Embryonic facial prominence (tissue), 1 donor: Measurements from ENCODE around the gene LRRTM1.

ENCODE experiments used
- DNase-seq: peaks from one replicate; pipeline ENCODE4 v3.0.0-alpha.2; 2016; ENCODE audit errors: extremely low spot score

Gene LRRTM1

DNA sequence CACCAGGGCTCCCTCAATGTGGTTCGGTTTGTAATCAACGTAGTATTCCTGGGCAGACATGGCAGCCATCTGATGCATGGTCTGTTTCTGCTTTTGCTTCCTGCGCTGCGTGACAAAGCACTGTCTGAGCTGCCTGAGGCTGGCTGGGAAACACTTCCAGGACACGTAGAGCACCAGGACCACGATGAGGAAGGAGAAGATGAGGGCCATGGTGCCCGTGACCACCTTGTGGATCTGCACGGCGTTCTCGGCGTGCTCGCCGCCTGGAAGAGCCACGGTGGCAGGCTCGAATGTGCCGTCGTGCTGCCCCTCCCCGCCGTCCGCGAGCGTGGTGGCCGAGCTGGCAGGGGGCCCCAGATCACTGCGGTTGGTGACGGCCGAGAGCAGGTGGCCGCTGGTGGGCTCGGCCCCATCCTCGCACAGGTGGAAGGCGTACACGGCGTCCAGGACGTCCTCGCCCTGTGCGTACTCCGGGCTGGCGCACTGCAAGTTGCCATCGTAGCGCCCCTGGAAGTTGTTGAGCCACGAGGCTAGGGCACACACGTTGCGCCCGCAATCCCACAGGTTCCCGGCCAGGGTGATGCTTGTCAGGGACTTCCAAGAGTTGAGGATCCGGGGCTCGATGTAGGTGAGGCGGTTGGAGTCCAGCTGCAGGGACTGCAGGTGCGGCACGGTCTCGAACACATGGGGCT, 2.1 kb downstream of the LRRTM1 start:
- DNase-seq: no peak

DNA sequence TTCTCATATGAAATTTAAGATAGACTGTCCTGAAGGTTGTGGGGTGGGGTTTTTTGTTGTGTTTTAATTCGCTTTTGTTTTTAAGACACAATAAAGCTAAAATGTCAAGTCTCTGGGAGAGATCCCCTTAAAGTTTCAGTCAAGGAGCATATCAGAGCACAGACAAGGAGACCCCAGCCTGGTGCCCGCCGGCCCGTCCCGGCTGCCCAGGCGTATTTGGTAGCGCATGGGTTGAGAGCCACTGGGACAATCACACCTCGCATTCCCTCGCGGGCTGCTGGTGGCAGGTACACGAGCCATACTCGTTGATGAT, 2.6 kb downstream of the LRRTM1 start:
- no peak for DNase-seq

DNA sequence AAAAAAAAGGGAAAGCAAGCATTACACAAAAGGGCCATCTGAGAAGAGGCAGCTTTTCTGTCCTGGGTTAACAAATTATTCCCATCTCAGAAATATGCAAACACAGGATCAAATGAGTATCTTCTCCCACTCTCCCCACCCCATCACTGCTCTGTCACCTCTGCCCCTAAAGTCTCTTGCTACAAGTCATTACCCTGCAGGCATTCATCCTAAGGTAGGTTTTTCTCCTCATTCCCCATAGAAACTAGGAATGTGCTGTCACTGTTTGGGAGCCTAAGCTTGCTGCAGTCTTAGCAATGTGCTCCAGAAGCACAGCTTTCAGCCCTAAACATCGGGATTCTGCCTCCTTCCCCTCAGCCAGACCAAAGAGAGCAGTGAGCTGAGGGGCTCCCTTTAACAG, 3.6 kb downstream of the LRRTM1 start:
- DNase-seq: no peak

DNA sequence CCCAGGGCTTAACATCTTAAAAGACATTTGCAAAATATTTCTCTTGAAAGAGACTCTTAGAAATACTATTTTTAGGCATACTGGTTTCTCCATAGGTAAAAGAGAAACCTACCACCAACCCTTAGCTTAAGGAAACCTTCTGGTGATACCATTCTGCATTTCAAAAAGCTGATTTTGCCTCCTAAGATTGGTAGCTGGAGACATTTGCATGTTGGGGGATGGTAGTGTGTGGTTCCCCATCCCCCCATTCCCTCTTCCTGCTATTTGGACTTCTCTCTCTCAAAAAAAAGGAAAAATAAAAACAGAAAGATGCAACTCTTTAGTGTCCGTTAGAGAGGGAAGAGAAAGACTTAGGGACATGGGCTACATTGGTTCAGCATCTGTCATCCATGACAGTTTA, 4.2 kb downstream of the LRRTM1 start:
- DNase-seq: no peak

DNA sequence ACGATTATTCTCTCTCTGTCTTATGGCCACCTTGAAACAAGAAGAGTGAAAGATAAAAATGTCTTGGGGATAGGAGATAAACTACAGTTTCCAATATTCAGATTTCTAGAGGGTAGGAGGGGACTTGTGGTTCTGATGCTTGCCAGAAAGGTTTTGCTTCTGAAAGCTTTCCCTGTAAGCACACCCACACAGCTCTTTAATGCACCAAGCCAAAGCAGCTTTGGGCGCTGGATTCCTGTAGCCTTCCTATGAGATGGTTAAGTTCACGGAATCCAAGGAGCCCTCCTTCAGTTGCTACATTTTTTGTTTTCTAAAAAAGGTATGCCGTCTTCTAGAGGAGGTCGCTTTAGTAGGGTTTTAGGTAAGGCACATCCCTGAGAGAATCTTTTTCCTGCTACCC, 4.9 kb downstream of the LRRTM1 start:
- DNase-seq: no peak

DNA sequence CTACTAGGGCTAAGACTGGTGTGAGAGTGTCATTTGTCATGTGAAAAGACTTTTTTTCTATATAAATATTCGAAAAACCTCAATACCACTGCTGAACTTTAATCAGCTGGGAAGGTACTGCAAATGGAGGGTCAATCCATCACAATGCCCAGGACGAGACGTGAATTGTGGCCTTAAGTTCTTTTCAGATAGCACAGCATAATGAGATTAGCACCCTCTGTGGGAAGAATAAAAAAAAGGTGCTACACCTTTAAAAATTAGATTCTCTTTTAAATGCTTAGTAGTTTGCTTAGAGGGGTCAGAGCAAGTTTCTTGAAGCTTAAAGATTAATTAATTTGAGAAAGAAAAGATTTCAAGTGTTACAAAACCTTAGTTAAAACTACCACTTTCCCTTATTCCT, 5.6 kb downstream of the LRRTM1 start:
- no peak for DNase-seq

DNA sequence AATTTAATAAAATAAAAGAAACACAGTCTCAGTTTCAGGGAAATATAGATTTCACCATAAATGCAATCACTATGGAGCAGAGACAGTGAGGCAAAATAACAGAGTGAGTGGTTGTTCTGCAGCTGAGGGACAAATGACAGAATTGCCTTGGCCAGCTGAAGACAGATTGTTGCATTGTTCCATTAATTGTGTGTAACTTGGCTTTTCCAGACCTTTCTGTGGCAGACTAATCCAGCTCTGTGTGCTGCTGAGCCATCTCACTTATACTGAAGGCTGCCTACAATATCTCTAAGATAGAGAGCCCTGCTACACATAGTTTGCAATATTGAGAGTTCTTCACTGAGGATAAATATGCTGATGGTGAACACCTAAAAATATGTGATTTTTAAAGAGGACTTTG, 11.5 kb downstream of the LRRTM1 start:
- DNase-seq: no peak

DNA sequence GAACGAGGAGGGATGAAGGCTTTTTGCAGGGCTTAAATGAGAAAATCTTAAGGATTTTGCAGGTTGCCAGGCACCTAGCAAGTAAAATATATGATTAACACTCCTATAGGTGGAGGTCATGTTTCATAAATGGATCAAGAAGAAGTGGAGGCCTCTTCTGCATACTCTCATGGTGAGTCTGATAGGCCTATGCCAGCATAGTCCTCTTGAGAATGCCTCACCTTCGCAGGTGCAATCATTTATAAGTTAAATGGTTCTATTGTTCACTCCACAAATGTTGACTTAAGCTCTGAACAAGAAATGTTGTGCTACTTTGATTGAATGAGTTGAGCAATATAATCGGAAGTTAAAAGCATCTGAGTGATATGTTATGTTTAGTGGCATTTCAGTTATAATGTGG, 12.1 kb downstream of the LRRTM1 start:
- no peak for DNase-seq

DNA sequence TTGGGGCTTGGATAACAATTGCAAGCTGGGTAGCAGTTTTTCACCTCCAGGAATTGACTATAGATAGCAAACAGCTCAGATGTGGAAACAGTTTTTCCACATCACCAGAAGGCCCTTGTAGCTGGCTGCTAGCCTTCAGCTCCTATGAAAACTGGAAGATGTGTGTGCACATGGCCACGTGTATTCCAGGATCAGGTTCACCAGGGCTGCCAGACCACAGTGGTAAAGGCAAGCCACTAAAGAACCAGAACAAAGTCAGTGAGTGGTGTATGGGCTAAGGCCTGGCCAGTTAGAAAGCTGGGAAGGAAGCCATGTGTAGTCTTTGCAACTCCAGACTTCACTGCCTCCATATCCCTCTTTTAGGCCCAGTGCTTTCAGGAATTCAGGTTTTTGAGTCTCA, 12.9 kb downstream of the LRRTM1 start:
- no peak for DNase-seq

DNA sequence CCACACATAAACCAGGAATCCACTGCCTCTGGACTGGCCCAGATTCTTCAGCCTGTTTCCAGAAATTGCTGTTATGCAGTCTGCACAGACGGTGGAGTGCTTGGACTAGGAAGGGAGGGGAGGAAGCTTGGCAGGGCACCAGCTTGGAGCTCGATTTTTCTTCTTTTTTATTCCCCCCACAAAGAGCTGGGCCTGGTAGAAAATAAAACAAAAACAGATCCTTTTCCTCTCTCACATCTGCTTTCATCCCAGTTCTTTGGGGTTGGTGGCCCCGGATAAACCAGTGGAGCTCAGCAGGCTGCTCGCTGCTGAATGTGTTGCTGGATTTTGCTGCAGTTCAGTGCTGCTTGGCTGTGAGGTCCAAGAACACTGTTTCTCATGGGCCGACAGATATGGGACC, 16.0 kb downstream of the LRRTM1 start:
- peak; percentile 73 for DNase-seq

DNA sequence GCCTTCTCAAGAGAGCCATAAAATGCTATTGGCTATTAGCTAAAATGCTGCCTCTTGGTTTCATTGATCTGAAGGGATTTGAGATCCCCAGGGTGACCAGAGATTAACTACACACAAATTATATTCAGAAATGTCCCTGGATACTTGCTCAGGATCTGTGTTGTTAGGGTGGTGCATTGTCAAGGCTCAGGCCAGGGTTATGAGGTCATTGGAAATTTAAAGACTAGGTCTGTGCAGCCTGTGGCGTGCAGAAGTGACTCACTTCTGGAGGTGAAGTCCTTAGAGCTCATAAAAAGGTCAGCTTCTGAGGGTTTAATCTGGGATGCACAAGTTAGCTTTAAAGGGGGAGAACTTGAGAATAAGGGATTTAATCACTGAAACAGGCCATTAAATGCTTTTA, 23.5 kb downstream of the LRRTM1 start:
- DNase-seq: no peak

DNA sequence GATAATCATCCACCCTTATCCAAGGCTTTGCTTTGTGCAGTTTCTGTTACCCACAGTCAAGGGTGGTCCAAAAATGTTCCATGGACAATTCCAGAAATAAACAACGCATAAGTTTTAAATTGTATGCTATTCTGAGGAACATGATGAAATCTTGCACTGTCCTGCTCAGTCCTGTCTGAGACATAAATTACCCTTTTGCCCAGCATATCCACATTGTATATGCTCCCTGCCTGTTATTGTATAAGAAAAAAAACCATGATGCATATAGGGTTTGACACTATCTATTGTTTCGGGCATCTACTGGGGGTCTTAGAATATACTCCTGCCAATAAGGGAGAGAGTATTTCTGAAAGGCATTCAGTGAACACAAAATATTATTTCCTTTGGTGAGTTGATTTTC, 24.0 kb downstream of the LRRTM1 start:
- DNase-seq: no peak

DNA sequence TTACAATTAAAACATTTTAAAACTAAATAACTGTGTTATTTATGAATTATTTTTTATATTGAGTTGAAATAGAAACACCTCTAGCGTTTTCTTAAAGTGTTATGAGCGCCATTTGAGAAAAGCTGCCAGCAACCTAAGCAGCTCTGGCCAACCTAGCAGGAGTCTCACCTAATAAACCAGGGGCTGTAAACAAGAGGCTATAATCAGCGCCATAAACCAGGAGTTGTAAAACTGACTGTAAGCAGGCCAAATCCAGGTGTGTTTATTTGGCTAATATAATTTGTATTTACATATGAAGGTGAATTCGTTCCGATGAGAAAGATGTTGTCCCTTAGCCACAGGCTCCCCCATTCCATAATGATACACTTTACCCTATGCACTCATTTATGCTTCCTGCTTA, 34.7 kb downstream of the LRRTM1 start:
- DNase-seq: no peak

DNA sequence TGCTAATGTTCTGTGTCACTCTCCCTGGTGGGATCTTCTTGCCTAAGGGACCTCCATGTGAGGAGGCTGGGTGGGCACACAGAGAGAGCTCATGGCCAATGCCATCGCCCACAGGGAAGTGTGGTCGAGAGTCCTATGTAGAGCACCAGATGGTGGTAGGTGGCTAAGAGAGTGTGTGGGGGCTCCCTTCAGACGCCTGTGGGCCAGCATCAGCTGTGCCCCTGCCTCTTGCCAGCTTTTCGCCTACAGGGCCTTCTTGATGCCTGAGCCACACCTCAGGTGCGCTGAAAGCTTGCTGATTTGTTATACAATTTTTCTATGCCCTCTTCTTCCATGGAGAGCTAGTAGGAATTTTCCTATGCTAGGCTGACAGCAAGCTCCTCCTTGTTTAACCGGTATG, 38.3 kb downstream of the LRRTM1 start:
- DNase-seq: no peak

DNA sequence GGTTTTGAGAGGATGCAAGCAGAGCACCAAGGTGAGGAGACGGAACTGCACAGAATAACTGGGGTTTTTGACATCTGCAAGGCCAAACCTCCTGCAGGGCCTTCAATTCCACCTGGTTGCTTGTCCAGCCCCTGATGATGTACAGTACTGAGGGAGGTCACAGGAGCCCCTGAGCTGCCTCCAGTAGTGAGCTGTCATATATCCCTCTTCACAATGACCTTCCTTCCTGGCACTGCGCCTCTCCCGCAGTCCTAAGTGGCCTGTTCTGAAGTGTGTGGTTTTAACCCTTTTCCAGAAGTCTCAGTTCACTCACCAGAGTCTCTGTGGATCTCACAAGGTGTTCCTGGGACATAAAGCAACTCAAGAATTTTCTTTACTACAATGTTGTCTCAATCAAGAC, 45.3 kb downstream of the LRRTM1 start:
- no peak for DNase-seq

DNA sequence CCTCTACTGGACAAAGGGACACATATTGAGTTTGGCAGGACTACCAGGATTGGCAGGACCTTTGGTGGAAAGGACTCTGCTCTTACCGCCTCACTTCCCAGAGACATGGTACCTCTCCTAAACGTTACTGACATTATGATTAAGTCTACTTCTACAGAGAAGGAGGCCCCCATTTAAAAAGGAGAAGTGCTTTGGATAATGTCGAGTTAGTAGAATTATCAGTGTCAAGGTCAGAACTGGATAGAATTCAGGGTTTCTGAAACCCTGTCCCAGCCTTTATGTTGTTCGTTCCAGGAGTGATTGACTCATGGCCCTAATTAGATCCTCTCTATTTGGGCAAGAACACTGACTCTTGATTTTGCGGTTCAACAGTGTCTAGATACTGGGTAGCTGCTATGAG, 45.8 kb downstream of the LRRTM1 start:
- DNase-seq: no peak

DNA sequence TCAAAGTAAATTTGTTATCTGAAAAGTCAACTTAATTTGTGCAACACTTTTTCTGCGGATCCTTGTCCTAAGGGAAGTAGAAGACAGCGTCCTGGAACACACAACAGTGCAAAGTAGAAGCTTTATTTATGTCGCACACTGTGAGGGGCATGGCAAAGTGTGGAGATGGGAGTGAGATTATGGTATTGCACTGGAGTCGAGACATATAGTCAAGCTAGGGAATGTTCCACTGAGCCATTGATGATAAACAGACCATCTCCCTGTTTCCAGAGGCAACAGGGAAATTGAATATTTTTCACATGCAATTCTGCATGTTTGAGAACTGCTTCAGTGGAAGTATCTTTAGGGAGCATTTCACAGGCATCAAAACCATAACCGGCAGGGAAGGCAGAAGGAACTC, 46.2 kb downstream of the LRRTM1 start:
- no peak for DNase-seq

DNA sequence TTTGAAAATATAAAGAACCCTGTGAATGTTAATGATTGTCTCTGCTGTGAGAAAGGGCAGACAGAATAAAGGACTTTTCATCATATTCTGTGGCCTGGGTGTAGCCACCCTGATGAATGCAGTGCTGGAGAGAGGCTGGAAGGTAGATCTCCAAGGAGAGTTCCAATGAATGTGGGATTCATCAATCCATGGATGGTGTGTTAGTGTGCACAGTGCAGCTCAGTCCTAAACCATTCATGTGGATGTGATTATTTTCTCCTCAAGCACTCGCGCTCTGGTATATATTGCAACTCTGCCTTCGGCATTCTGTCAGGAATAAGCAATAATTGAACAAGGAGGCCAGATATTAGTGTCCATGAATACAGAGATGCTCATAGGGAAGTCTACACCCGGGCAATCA, 47.1 kb downstream of the LRRTM1 start:
- no peak for DNase-seq

DNA sequence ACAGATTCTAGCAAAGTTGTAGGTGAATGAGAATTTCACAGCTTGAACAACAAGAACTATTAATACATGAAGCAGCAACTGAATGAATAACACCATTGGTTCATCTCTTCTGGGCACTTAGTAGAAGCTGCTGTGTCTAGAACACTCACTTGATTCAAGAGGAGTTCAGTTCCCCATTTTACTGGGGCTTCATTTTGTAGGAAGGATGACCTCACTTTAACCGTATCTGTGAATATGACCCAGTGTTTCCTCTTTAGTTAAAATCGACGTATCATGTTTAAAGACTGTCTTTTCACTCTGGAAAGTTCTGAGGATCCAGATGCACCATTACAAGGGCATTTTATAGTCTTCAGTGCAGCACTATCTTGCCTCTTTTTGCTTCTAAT, 47.8 kb downstream of the LRRTM1 start:
- no peak for DNase-seq

DNA sequence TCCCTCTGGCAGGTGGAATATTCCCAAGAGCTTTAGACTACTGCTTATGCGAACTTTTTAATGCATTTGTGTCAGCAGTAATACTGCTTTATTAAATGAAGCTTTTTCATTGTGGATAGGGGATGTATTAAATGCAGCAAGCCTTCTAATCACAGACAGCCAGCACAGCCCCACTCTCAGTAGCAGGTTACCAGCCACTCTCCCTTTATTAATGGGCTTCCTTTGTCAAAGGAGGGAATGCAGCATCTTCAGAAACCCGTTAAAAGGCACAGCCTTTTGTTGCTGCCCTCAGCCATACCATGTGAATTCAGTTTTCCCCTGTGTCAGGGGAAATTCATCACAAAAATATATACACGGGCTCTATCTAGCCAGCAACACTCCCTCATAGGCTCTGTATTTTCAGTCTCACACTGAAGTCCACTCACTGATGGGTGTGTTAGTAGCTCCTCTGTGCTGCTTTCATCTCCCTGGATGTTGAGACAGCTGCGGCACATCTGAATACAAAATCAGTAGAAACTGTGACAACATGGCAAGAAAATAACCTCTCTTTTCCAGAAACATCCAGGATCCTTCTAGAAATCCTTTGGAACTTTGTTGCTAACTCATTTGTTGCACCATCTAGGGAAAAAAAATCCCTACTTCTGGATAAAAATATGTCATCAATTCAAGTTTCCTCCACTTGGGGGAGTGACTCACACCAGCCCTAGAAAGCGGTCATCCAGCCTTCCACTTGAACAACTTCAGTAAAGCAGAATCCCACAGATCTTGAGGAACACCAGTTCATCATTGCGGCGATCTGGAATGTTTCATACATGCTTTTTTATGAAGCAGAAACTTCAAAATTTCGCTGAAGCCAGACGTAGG, 48.4 kb downstream of the LRRTM1 start:
- no peak for DNase-seq

DNA sequence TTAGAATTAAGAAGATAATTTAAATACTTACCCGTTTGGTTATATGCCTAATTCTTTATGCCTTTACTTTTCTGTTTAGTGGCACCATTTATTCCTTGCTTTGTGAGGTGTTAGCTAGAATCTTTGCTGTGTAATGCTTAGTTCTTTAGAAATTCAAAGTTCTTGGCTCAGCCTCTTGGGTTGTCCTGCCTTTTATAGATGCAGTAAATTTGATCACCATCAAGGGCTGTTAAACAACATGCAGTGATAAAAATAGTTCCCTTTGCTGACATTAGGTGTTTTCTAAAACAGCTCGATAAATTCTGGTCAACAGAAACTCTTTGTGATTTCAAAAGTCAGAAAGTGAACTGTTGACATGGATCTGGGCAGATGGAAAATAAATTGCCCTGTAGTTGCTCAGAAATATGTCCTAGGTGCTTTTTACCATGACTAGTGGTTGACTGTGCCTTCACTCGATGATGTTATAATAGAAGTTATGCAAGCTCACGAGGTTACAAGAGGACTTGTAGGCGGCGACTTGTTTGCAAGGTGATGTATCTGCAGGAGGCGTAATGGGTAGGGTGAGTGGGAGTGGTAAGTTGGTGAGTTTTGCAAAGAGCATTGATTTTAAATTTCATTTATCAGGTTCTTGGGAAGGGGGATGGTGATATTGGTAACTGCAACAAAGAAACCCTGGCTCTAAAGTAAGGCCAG, 52.1 kb downstream of the LRRTM1 start:
- DNase-seq: no peak
